ENCODE data around the gene GPR15LG. TPM values are rescaled to one million over a fixed set of nuclear protein-coding genes. Genes with fewer than 3 reads are reported as not detected.

Gene GPR15LG
- total RNA-seq, 2 experiments from 2014 or later = not detected

DNA sequence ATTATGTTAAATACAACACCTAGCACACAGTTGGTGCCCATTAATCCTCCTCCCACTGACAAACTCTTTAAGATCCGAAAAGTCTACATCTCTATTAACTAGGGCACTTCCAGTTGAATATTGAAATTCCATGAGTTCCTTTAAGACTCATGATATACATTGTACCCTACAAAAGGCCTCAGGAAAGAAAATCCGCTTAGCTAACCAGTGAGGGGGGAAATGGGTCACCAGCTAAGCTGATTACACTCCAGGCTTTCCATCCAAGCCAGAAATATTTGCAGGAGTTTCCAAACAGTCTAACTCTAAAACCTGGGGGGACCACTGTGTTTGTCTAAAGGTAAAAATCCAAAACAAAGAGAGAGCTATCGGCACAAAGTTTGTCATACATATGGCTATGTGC, 53.0 kb downstream of the GPR15LG start:
- no peak for TF ChIP-seq CTCF (IDR thresholded peaks at IDR 0.05)
- ChIA-PET CTCF (interaction anchor here (1.3 to 2.4 kb wide), 2 partner anchors 12 to 16 kb away, joined by 3 to 6 read pairs; no protein-coding TSS in a partner anchor), POLR2A (no interaction called here)
- Mint-ChIP-seq H3K4me3 (no peak overlapping the region), H3K4me1 (ENCODE audit: low read depth) (no peaks in the 10 kb centered on the region), H3K36me3 (ENCODE audit: low read depth) (no peaks in the 10 kb centered on the region), H3K9me3 (no peaks in the 10 kb centered on the region), H3K27ac (no peak overlapping the region), H3K27me3 (peaks cover 23% of the 10 kb centered on the region)
- ATAC-seq (no peak), DNase-seq (no peak)
- intact Hi-C loops (cut with micrococcal nuclease) = no loop called here

GRCh38 chr10:84227810-84228209, 54.2 kb downstream of the GPR15LG start:
- H3K36me3 Mint-ChIP-seq (ENCODE audit: low read depth) = no peaks in the 10 kb centered on the region
- no peak for TF ChIP-seq CTCF (IDR thresholded peaks at IDR 0.05)
- no peaks in the 10 kb centered on the region for H3K4me1 Mint-ChIP-seq (ENCODE audit: low read depth)
- intact Hi-C loops (cut with micrococcal nuclease) = no loop called here
- no peak for DNase-seq
- H3K9me3 Mint-ChIP-seq = no peaks in the 10 kb centered on the region
- H3K27ac Mint-ChIP-seq = no peak overlapping the region
- ATAC-seq = no peak
- ChIA-PET CTCF (interaction anchor here (2.4 kb wide), 1 partner anchor 13 kb away, joined by 6 read pairs; no protein-coding TSS in a partner anchor), POLR2A (no interaction called here)
- peaks cover 24% of the 10 kb centered on the region for H3K27me3 Mint-ChIP-seq
- H3K4me3 Mint-ChIP-seq = no peak overlapping the region

GRCh38 chr10:84230359-84230758, 56.8 kb downstream of the GPR15LG start:
- Mint-ChIP-seq H3K4me3 (no peak overlapping the region), H3K27me3 (peaks cover 27% of the 10 kb centered on the region), H3K27ac (no peak overlapping the region), H3K9me3 (no peaks in the 10 kb centered on the region), H3K36me3 (ENCODE audit: low read depth) (no peaks in the 10 kb centered on the region), H3K4me1 (ENCODE audit: low read depth) (no peaks in the 10 kb centered on the region)
- POLR2A ChIA-PET = no interaction called here
- CTCF ChIA-PET = no interaction called here
- no peak for TF ChIP-seq CTCF (IDR thresholded peaks at IDR 0.05)
- intact Hi-C loops (cut with micrococcal nuclease) = no loop called here
- DNase-seq (no peak), ATAC-seq (no peak)

GRCh38 chr10:84232376-84232775, 58.8 kb downstream of the GPR15LG start:
- Mint-ChIP-seq H3K36me3 (ENCODE audit: low read depth) (no peaks in the 10 kb centered on the region), H3K4me3 (no peak overlapping the region), H3K27ac (no peak overlapping the region), H3K9me3 (no peaks in the 10 kb centered on the region), H3K27me3 (peaks cover 32% of the 10 kb centered on the region), H3K4me1 (ENCODE audit: low read depth) (no peaks in the 10 kb centered on the region)
- no peak for TF ChIP-seq CTCF (IDR thresholded peaks at IDR 0.05)
- CTCF ChIA-PET = no interaction called here
- no peak for DNase-seq
- POLR2A ChIA-PET = no interaction called here
- ATAC-seq = no peak
- intact Hi-C loops (cut with micrococcal nuclease) = no loop called here

DNA sequence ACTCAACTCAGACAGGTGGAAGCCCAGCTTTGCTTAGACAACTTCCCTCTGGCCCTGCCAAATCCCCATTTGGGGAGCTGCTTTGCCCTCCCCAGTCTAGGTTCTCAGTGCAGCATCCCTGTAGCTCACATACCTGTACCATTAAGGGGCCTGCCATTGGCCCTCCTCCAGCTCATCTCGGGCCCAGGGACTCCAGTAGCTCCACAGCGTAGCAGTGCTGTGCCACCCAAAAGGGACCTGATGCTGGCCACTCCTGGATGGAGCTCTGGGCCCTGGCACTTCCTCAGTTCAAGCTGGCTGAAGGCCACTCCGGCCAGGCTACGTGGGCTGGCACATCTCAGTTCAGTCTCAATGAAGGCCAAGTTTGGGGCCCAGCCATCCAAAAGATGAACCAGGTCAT, 60.3 kb downstream of the GPR15LG start:
- no peak for TF ChIP-seq CTCF (IDR thresholded peaks at IDR 0.05)
- no peak overlapping the region for H3K4me3 Mint-ChIP-seq
- ATAC-seq (no peak), DNase-seq (no peak)
- H3K4me1 Mint-ChIP-seq (ENCODE audit: low read depth) = no peaks in the 10 kb centered on the region
- peaks cover 30% of the 10 kb centered on the region for H3K27me3 Mint-ChIP-seq
- POLR2A ChIA-PET = interaction anchor here (0.8 kb wide), 1 partner anchor 306 kb away, joined by 3 read pairs; no protein-coding TSS in a partner anchor
- no peaks in the 10 kb centered on the region for H3K36me3 Mint-ChIP-seq (ENCODE audit: low read depth)
- CTCF ChIA-PET = no interaction called here
- no peaks in the 10 kb centered on the region for H3K9me3 Mint-ChIP-seq
- H3K27ac Mint-ChIP-seq = no peak overlapping the region
- intact Hi-C loops (cut with micrococcal nuclease) = no loop called here

Measured in activated CD8-positive, alpha-beta T cell treated with anti-CD3 and anti-CD28 coated beads for 36 hours (primary cell).